Measurements from ENCODE around the gene CACNA2D4.
"Not testable (repeated sequence)": the region's sequence is repeated elsewhere in the genome, so short reads cannot be mapped to it uniquely, and the experiment has no call there.

Gene CACNA2D4

GRCh38 chr12:1829306-1829900 is 89.0 kb downstream of the CACNA2D4 start:
- no peak for DNase-seq

- DNase-seq, result no peak
Measured at GRCh38 chr12:1828856-1829255, 89.6 kb downstream of the CACNA2D4 start.

GRCh38 chr12:1827826-1828805 is 90.3 kb downstream of the CACNA2D4 start:
- no peak for DNase-seq

- no peak for DNase-seq
Measured at GRCh38 chr12:1826867-1827705, 91.4 kb downstream of the CACNA2D4 start.

GRCh38 chr12:1826401-1826800 is 92.1 kb downstream of the CACNA2D4 start:
- no peak for DNase-seq

GRCh38 chr12:1825382-1826102 is 92.9 kb downstream of the CACNA2D4 start:
- DNase-seq, result no peak

- no peak for DNase-seq
Measured at GRCh38 chr12:1823237-1823636, 95.2 kb downstream of the CACNA2D4 start.

GRCh38 chr12:1822699-1823098 is 95.8 kb downstream of the CACNA2D4 start:
- DNase-seq, result no peak

- DNase-seq, result no peak
Measured at GRCh38 chr12:1821805-1822204, 96.6 kb downstream of the CACNA2D4 start.

- no peak for DNase-seq
Measured at GRCh38 chr12:1820896-1821291, 97.6 kb downstream of the CACNA2D4 start.

- DNase-seq, result no peak
Measured at GRCh38 chr12:1820191-1820895, 98.1 kb downstream of the CACNA2D4 start, which contains the start of gene LRTM2. LRTM2 (plus strand) TSS chr12:1820565; CDS start chr12:1828149, 7,584 bp downstream.

GRCh38 chr12:1819571-1819970 is 98.9 kb downstream of the CACNA2D4 start:
- DNase-seq, result no peak

GRCh38 chr12:1819050-1819449 is 99.4 kb downstream of the CACNA2D4 start:
- DNase-seq, result no peak

- DNase-seq, result not testable (repeated sequence)
Measured at GRCh38 chr12:1817928-1818327, 100.5 kb downstream of the CACNA2D4 start.

GRCh38 chr12:1816730-1817348 is 101.6 kb downstream of the CACNA2D4 start:
- DNase-seq, result no peak

- DNase-seq, result no peak
Measured at GRCh38 chr12:1815814-1816729, 102.4 kb downstream of the CACNA2D4 start.

GRCh38 chr12:1815108-1815507 is 103.3 kb downstream of the CACNA2D4 start:
- DNase-seq, result no peak

GRCh38 chr12:1814266-1814665 is 104.2 kb downstream of the CACNA2D4 start:
- DNase-seq, result no peak

- no peak for DNase-seq
Measured at GRCh38 chr12:1812650-1813302, 105.7 kb downstream of the CACNA2D4 start.

GRCh38 chr12:1811948-1812291 is 106.5 kb downstream of the CACNA2D4 start:
- no peak for DNase-seq
